Inflammatory macrophage (primary cell): ENCODE data around the gene HLTF.
A peak's percentile ranks its signal among the peaks of the same experiment; 100 is the strongest.
"Not testable (repeated sequence)": the region's sequence is repeated elsewhere in the genome, so short reads cannot be mapped to it uniquely, and the experiment has no call there.

Experiments
- DNase-seq, 2 donors: peaks; one replicate each; pipeline ENCODE4 v3.0.0-alpha.2; 2020 to 2022

Gene HLTF

GRCh38 chr3:148990236-148990635, 96.1 kb downstream of the HLTF start:
- peak; percentile 53 to 90 for DNase-seq

GRCh38 chr3:148987551-148987950, 98.8 kb downstream of the HLTF start:
- DNase-seq, result not testable (repeated sequence)

- no peak for DNase-seq
These were observed 105.1 kb downstream of the HLTF start for GRCh38 chr3:148981273-148981672.
